T-helper 1 cell treated with Interleukin-12 subunit alpha and Interleukin-12 subunit beta and Interleukin-4 antibody, amounts not matched to agents 30 ng/mL and 1 ng/mL, for 36 hours (primary cell): ENCODE measurements around the gene ZDHHC1. TPM values are rescaled to one million over a fixed set of nuclear protein-coding genes. Genes with fewer than 3 reads are reported as not detected.

Source experiments
- intact Hi-C: fragments of 100-400 bp; cut with micrococcal nuclease; formaldehyde crosslinking; loops from one replicate; pipeline ENCODE4 v1.15.1; 2024
- total RNA-seq: library from RNA; stranded (reverse); gene quantifications from 2 replicates; pipeline ENCODE4 v1.2.3, GENCODE V29; 2022

Gene ZDHHC1, protein sequence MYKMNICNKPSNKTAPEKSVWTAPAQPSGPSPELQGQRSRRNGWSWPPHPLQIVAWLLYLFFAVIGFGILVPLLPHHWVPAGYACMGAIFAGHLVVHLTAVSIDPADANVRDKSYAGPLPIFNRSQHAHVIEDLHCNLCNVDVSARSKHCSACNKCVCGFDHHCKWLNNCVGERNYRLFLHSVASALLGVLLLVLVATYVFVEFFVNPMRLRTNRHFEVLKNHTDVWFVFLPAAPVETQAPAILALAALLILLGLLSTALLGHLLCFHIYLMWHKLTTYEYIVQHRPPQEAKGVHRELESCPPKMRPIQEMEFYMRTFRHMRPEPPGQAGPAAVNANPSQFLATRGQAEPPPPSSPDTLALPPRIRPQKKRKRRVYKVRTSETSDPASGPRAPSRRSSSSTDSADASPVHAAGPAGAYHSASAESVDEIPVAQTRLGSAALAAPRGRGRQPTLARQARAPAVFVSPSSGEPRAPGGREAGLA
- total RNA-seq = 0.15 and 0.42 TPM in 2 replicates

DNA sequence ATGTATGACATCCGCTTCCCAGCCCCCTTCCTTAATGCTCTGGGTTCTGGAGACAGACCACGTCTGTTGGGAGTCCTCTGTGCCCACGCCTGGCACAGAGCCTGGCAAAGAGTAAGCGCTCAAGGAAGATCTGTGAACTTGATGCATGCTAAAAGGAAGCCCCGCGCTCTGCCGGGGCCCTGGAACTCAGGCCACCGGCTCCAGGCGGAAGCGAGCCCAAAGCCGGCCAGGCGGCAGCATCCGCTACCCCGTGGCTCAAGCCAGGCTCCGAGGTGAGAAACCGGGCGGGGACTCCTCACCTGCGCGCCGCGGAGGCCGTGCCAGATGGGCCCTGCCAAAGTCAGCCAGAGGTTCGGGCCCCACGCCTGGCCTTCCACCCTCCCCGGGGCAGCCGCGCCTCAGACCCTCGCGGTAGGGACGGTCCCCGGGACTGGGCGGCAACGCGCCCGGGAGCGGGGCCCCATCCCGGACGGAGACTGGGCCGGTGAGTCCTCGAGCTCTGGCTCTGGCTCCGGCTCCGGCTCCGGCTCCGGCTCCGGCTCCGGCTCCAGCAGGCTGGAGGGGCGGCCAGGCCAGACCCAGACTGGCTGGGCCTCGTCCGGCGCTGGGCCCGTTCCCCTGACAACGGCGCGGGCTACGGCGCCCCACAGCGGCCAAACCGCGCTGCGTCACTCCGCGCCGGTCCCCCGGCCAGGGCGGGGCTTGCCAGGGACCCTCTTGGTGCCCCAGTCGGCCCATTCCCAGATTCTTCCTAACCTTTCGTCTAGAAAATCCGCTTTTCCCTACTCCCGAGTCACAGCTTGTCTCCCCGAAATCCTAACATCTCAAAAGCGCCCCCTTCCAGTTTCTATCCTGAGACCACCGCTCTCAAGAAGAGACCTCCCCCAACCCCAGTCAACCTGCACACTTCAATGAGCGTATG, at the start of gene ZDHHC1:
ZDHHC1 (minus strand) TSS at position 606 of the 922 bp plus-strand sequence. CDS start 8,702 bp downstream, outside the sequence.
- intact Hi-C loops = no loop called here

GRCh38 chr16:67464565-67464964, 48.3 kb upstream of the ZDHHC1 start:
- intact Hi-C loops = no loop called here

DNA sequence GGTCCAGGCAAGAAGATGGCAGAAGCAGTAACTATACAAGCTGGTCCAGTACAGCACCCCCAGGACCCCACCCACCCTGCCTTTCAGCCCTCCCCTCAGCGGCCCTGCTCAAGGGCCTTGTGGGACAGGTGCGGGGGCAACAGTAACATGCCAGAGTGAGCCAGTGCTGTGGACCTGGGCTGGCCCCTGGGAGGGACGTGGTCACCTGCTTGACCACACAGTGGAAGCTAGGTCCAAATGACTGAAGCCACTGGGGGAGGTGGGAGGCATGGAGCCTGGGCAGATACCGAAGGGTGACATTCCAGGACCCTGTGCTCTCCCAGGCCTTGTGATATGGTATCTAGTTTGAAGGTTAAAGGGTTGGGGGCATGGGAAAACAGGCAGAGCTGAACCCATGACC, 47.4 kb upstream of the ZDHHC1 start:
- intact Hi-C loops = no loop called here

DNA sequence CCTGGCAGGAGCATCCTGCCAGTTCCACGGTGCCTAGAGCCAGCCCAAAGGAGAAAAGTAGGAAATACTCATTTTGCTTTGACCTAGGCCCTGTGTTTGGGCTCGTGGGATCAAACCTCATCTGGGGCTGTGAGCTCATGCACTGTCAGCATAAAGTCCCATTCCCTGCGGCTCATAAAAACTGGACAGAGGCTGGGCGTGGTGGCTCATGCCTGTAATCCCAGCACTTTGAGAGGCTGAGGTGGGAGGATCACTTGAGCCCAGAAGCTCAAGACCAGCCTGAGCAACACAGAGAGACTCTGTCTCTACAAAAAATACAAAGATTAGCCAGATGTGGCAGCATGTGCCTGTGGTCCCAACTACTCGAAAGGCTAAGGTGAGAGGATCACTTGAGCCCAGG, 46.8 kb upstream of the ZDHHC1 start:
- intact Hi-C loops = no loop called here

DNA sequence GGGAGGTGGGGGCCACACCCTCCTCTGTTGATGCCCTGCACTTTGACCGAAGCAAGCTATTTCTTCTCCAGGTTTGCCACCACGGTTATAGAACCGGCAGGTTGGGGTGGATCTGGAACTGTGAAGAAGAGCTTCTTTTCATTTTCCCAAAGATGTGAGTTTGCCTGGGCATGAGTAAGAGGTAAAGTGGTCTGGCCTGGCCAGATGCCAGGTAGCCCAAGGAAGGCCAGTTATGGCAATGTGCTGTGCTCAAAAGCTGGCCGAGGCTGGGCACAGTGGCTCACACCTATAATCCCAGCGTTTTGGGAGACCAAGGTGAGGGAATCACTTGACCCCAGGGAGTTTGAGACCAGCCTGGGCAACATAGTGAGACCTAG, 46.0 kb upstream of the ZDHHC1 start:
- intact Hi-C loops = no loop called here

DNA sequence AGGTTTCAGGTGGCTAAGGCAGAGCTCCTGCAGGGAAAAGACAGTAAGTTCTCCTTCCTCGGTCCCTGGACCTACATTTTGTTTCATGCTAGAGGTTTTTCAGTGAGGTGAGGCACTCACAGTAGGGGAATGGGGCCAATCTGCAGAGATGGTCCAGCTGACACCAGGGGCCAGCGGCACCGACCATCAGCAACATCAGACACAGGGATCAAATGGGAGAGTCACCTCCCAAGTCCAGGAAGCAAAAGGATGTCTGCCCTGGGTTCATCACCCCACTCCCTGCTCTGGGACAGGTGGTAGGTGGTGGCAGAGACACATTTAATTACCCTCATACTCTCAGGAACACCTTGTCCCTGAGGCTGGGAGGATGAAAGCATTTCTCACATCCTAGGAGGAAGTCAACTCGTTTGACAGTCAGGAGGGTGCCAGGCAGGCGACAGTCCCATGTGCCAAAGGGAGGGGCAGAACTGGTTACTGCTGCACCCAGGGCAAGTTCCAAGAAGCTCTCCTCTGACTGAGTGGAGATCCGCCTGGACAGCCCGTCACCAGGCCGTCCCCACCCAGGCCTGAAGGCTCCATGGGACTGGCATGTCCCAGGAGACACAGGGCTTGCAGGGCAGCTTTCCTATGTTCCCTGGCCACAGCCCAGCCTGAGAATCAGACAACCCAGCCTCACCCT, 45.5 kb upstream of the ZDHHC1 start:
- intact Hi-C loops = no loop called here

DNA sequence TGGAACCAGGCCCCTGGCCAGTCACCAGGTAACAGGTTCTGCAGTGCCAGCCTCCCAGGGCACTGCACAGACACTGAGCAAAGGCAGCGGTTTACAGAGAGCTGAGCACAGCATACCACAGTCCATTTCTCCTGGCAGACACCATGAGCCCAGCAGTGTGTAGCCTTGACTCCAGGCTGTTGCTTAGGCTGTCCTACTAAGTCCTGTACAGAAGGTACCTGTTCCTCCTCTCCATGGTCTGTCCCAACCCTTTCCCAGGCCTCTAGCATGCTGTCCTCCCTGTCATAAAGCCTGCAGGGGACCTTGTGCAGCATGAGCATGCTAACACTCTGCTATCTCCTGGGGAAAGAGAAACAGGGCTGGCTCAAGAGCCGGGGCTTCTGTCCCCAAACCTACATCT, 44.7 kb upstream of the ZDHHC1 start:
- intact Hi-C loops = no loop called here

DNA sequence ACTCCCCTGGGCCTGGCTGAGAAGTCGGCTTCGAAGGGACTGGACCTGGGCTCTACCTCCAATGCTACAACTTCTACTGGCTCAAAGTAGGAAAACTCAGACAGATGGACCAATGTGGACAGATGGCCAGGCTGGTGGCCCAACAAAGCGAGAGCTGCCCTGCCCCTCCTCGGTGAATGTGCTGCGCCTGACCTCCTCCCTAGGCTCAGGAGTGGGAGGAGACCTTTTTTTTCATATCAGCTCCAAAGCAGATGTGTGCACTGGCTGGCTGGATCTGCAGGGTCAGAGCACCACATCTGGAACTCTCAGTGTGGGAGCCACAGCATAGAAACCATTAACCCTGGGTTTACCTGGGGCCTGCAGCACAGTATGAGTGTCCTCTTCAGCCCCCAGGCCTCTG, 43.9 kb upstream of the ZDHHC1 start:
- intact Hi-C loops = no loop called here

DNA sequence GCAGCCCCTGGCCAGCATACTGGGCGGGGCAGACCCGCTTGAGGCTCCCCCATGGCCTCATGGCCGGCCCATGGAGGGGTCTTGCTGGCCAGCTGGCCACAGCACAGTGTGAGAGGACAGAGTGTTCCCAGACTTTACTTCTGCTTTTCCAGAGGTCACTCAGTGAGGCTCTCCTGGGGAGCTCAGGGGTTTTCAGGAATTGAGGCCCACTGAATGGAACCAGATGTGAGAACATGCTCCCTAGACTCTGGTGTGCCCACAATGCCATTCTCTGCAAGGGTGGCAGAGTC, 43.5 kb upstream of the ZDHHC1 start:
- intact Hi-C loops = no loop called here

DNA sequence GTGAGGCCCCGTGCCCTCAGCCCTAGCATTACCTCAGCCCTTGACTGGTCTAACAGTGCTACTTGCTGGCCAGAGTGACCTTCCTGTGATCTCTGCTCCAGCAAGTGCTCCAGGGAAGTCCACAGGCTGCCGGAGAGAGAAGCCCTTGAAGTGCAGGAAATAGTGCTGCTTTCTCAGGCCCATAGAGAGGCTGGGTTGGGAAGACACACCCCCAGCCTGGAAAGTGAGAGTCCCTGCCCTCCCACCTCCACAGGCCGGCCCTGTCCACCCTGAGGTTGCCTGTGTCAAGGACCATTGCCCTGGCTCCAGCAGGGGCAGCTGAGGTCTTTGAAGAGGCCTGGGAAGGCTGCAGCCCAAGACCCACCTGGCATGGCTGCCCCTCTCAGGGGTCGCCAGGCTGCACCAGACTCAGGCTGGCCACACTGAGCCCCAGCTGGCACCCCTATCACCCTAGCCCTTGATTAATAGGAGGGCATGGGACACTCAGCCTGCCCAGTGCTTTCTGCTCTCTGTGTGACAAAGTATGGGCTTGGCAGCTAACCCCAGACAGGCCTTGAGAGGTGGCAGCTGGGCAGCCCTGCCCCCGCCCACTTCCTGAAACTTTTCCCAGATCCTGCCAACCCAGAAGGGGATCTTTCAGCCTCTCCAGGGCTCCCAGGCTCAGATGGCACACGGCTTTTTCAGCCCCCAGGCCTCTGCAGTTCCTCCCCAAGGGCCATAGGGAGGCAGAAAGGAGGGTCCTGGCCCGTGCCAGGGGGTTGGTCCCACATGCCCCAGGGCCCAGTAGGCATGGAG, 43.0 kb upstream of the ZDHHC1 start:
- intact Hi-C loops = no loop called here

DNA sequence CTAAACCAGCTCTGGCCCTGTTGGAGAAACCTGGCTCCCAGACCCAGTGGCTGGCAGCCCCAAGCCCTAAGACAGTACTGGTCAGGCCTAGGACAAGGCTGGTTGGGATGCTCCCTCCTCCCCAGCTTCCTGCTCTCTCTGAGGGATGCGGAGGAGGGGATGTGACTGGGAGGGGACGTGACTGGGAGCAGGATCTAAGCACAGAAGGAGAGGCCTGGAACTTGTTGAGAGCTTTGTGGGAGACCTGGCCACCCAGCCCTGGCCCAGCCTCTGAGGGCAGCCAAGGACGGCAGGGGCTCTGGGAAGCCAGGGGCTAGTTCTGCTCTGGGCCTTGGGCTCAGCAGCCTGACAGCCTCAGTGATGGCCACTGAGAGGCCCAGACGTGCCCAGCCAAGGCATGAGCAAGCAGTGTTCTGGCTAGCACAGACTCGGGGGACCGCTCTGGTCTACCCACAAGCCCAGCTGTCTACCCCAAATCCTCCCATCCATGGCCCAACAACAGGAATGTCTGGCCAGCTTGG, 41.9 kb upstream of the ZDHHC1 start:
- intact Hi-C loops = no loop called here

DNA sequence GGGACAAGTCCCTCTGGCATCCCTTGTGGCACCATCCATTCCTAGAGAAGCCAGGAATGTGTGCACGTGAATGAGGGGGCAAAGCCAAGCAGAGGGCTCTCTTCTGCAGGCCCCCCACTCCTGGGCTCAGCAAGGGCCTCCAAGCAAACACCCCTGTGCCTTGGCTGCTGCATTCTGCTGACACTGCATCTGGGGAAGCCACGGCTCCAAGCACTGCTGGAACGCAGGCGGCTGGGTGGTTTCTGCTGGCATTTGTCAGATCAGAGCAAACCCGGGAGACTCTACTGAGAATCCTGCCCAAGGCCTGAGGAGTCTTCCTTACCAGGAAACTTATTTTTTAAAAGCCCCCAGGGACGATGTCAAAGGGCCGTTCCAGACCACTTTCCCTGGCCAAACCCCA, 41.3 kb upstream of the ZDHHC1 start:
- intact Hi-C loops = no loop called here

GRCh38 chr16:67456391-67457081, 40.3 kb upstream of the ZDHHC1 start:
- intact Hi-C loops = no loop called here

DNA sequence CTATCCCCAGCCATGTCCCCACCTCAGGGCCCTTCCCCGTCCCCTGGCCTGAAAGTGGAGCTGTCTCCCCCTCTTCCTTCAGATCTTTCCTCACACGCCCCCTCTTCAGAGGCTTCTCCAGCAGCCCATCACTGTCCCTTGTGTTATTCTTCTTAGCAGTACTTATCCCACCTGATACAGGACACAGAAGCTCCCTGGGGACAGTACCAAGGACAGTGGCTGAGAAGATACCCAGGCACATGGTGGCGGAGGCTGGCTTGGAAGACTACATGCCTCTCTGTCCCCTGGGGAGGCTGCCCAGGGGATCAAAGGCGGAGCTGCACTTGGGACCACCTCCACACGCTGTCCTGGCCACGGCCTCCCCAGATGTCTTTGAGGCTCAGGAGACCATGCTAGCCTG, 38.6 kb upstream of the ZDHHC1 start:
- intact Hi-C loops = no loop called here

- intact Hi-C loops = no loop called here
Measured at GRCh38 chr16:67454104-67454503, 37.8 kb upstream of the ZDHHC1 start.

GRCh38 chr16:67451704-67452435, 35.6 kb upstream of the ZDHHC1 start:
- intact Hi-C loops = no loop called here

GRCh38 chr16:67451061-67451703, 34.9 kb upstream of the ZDHHC1 start:
- intact Hi-C loops = no loop called here

GRCh38 chr16:67449739-67450138, 33.5 kb upstream of the ZDHHC1 start:
- intact Hi-C loops = loop anchor here (5.0 kb wide), 1 partner anchor 77 kb away; no protein-coding TSS in a partner anchor

- intact Hi-C loops = loop anchor here (5.0 kb wide), 1 partner anchor 77 kb away; no protein-coding TSS in a partner anchor
Measured at GRCh38 chr16:67449336-67449735, 33.1 kb upstream of the ZDHHC1 start.
